ENCODE measurements around the gene SULT2B1.
"Not testable (repeated sequence)": the region's sequence is repeated elsewhere in the genome, so short reads cannot be mapped to it uniquely, and the experiment has no call there.

SULT2B1 gene

GRCh38 chr19:48624067-48624594 is 72.2 kb downstream of the SULT2B1 start:
- DNase-seq, result peak; percentile 98 to 99

- DNase-seq, result no peak
Measured at GRCh38 chr19:48624791-48625723, 73.1 kb downstream of the SULT2B1 start.

- DNase-seq, result no peak
Measured at GRCh38 chr19:48625891-48626327, 73.9 kb downstream of the SULT2B1 start.

DNA sequence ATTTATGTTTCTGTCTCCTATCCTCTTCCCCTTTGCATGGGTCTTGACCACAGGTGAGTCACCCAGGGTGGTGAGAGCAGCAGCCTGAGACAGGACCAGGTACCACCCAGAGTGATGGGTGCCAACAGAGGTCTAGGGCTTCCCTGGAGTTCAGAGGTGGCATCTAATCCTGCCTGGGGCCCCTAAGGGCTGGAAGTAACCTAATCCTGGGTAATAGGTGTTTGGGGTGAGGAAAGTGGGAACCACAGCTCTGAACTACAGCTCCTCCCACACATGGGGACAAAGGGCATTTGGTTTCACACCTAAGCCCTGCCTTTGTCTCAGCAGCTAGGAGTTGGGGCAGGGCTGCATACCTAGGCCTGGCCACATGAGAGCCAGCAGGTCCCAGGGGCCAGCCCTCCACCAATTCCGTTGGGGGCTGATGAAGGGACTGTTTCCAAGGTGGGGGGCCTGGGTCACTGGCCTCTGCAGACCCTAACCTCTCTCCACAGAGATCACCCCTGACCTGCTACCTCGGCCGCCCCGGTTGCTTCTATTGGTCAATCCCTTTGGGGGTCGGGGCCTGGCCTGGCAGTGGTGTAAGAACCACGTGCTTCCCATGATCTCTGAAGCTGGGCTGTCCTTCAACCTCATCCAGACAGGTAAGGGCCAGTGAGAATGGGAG is 75.4 kb downstream of the SULT2B1 start:
- DNase-seq, result no peak

DNA sequence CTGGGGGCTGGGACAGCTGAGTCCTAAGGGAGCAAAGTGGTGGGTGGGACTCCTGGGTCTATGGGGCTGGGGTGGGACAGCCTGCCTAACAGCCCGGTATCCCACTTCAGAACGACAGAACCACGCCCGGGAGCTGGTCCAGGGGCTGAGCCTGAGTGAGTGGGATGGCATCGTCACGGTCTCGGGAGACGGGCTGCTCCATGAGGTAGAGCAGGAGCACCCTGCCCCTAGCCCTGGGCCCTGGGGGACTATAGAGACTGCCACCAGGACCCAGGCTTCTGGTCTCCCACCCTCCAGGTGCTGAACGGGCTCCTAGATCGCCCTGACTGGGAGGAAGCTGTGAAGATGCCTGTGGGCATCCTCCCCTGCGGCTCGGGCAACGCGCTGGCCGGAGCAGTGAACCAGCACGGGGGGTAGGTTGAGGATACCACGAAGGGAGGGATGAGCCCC is 75.9 kb downstream of the SULT2B1 start:
- no peak for DNase-seq

GRCh38 chr19:48628486-48629296 is 76.7 kb downstream of the SULT2B1 start:
- DNase-seq, result no peak

GRCh38 chr19:48629297-48629598 is 77.3 kb downstream of the SULT2B1 start:
- no peak for DNase-seq

DNA sequence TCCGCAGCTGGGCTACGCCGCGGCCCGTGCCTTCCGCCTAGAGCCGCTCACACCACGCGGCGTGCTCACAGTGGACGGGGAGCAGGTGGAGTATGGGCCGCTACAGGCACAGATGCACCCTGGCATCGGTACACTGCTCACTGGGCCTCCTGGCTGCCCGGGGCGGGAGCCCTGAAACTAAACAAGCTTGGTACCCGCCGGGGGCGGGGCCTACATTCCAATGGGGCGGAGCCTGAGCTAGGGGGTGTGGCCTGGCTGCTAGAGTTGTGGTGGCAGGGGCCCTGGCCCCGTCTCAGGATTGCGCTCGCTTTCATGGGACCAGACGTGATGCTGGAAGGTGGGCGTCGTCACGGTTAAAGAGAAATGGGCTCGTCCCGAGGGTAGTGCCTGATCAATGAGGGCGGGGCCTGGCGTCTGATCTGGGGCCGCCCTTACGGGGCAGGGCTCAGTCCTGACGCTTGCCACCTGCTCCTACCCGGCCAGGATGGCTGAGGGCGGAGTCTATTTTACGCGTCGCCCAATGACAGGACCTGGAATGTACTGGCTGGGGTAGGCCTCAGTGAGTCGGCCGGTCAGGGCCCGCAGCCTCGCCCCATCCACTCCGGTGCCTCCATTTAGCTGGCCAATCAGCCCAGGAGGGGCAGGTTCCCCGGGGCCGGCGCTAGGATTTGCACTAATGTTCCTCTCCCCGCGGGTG is 77.8 kb downstream of the SULT2B1 start:
- DNase-seq, result no peak

- DNase-seq, result no peak
Measured at GRCh38 chr19:48630296-48631063, 78.5 kb downstream of the SULT2B1 start.

DNA sequence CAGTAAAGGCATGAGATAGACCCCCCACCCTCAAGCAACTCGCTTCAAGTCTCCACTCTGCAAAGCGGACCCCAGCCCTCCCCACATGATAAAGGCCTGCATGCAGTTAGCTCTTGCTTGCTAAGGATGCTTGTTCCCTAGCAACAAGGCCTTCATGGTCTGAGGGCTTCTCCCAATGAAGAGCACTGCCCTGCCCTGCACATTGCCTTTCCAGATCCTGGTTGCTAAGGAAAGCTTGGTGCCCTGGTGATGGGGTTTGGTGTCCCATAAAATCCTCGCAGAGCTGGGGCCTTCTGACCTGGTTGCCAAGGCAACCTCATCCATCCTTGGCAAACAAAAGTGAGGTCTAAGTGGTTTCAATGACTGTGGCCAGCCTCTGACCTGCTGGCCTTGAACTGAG is 79.3 kb downstream of the SULT2B1 start:
- no peak for DNase-seq

- DNase-seq, result not testable (repeated sequence)
Measured at GRCh38 chr19:48632286-48632685, 80.3 kb downstream of the SULT2B1 start.

GRCh38 chr19:48632692-48633147 is 80.7 kb downstream of the SULT2B1 start:
- DNase-seq, result no peak

DNA sequence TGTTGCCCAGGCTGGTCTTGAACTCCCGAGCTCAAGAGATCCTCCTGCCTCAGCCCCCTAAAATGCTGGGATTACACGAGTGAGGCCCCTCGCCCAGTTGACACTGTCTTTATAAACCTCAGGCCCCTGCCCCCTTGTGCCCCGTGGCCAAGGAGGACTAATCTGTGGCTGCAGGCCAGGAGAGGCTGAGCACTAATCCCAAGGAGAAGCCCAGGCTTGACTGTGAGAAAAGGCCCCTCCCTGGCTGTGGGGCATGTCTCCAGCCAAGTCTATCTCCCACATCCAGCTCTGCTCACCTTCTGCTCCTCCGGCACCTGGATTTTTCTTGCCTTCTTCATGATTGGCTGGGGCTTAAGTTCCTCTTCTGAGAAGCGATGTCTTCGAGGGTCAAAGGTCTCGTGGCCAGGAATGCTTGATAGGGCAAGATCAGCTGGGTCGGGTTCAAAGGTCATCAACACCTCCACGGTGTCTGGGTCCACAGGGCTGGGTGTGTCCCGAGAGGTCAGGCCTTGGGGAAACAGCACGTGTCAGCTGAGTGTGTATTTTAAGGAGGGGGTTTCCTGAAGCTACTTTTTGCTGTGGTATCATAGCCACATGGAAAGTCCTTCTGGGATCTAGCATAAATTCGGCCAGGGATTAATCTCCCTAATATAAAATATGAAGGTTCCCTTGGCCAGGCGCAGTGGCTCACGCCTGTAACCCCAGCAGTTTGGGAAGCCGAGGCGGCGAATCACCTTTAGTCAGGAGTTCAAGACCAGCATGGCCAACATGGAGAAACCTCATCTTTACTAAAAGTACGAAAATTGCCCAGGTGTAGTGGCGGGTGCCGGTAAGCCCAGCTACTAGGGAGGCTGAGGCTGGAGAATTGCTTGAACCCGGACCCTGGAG is 81.4 kb downstream of the SULT2B1 start:
- no peak for DNase-seq

GRCh38 chr19:48634036-48634342 is 82.0 kb downstream of the SULT2B1 start:
- no peak for DNase-seq

GRCh38 chr19:48634424-48635262 is 82.7 kb downstream of the SULT2B1 start:
- DNase-seq, result peak; percentile 95 to 96

- peak; percentile 72 to 73 for DNase-seq
Measured at GRCh38 chr19:48635263-48635965, 83.4 kb downstream of the SULT2B1 start.

GRCh38 chr19:48635966-48636858 is 84.2 kb downstream of the SULT2B1 start:
- no peak for DNase-seq

Measured in activated CD4-positive, alpha-beta T cell treated with anti-CD3 and anti-CD28 coated beads, Interleukin-2, amount 50 U/mL, for 48 hours (primary cell).